HG03571 (cell line): Measurements from ENCODE around the gene PKD1.
"Not testable (repeated sequence)": the region's sequence is repeated elsewhere in the genome, so short reads cannot be mapped to it uniquely, and the experiment has no call there.

Experiments used
- ATAC-seq: cut with Tn5 transposase; IDR thresholded peaks from one replicate; pipeline ENCODE4 v1.9.1; 2021; ENCODE audit not compliant: unreplicated experiment

Gene PKD1

DNA sequence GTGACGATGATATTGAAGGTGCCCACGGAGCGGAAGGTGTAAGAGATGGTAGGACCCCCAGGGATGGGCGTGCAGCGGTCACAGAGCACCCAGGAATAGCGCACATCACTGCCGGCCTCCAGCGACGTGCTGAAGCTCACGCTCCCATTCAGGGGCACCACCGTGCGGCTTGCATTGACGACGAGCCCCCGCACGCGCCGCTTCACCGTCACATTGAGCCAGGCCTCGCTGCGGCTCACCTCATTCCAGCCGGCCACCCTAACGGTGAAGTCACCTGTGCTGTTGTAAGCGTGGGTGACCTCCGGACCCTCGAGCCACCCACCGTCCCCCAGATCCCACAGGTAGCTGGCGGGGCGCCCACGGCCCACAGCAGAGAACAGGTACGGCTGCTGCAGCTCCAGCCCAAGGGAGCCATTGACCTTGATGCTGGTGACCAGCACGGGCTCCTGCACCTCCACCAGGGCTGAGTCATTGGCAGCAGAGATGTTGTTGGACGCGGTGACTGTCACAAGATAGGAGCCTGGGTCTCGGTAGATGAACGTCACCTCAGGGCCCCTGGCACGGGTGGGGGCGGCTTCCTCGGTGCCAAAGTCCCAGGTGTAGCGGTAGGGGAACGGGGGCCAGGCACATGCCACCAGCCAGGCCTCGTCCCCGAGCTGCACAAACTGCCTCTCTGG, 25.2 kb downstream of the PKD1 start:
- ATAC-seq: not testable (repeated sequence)

DNA sequence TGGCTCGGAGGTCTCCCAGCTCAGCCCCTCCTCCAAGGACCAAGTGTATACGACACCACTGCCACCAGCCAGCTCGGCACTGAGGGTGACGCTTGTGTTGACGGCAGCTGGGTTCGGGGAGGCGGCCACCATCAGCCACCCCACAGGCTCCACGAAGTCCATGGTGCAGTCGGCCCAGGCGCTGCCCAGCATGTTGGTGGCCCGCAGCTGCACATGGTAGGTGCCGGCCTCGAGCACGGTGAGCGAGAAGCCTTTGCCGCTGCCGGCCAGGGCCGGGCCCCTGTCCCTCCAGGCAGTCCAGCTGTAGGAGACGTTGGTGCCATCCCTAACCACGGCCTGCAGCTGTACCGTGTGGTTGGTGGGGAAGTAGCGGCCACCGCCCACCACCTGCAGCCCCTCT, 25.8 kb downstream of the PKD1 start:
- not testable (repeated sequence) for ATAC-seq

GRCh38 chr16:2109271-2109580, 26.5 kb downstream of the PKD1 start:
- not testable (repeated sequence) for ATAC-seq

GRCh38 chr16:2108446-2109270, 27.0 kb downstream of the PKD1 start:
- not testable (repeated sequence) for ATAC-seq

DNA sequence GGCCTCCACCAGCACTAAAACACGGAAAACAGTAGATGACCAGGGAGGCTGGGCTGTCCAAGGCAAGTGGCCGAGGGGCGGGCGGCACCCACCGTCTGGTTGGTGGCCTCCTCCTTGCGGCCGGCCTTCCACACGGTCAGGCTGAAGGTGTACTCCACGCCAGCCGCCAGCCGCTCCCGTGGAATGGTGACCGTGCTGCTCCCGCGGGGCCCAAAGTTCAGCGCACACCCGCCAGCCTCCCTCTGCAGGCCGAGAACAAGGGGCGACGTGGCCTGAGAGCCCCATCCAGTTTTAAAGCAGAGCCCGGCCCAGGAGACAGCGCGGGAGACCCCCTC, 27.9 kb downstream of the PKD1 start:
- ATAC-seq: not testable (repeated sequence)

DNA sequence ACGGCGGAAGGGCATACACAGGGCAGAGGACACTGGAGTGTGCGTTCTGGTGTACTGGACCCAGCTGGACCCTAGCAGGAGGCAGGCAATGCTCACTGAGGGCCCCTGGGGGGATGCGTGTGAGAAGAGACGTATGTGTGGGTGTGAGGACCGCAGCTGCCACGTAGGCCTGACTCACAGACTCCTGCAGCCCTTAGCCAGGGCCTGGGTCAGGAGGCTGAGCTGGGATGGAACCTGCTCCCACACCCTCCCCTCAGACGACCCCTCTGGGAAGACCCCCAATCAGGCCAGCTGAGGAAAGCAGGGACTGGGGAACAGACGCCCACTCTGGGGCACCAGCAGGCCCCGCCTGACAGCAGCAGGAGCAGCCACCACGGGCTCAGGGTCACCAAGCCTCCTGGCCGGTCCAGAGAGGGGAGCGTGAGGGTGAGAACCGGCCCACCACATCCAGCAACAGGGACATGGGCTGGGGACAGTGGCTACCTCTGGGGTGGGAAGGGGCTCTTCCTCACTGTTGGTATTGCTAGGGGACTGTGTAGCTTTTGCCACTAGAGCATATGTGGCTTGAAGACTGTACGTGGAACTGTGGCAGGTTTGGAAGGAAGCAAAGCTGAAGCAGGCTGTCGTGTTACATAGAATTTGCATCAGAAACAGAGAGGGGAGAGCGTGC, 28.4 kb downstream of the PKD1 start:
- not testable (repeated sequence) for ATAC-seq

- ATAC-seq: not testable (repeated sequence)
These were observed 29.5 kb downstream of the PKD1 start for GRCh38 chr16:2106211-2106610.

DNA sequence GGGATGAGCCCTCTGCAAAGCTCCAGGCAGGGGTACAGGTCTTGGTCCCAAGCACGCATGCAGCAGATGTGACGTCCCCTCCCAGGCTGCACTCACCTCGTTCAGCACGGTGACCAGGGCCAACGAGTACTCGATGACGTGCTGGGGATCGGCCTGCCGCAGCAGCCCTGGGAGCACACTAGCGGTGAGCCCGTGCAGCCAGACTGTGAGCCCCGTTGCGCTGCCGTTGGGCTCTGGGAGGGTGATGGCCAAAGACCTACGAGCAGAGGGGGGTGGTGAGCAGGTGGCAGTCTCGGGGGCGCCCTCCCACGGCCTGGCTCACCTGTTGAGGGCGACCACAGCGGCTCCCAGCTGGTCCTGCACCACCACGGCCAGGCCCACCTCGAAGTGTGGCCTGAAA, 29.9 kb downstream of the PKD1 start:
- not testable (repeated sequence) for ATAC-seq

GRCh38 chr16:2105291-2105690, 30.4 kb downstream of the PKD1 start:
- not testable (repeated sequence) for ATAC-seq

- not testable (repeated sequence) for ATAC-seq
These were observed 31.2 kb downstream of the PKD1 start for GRCh38 chr16:2104464-2104863.

GRCh38 chr16:2102471-2102870, 33.2 kb downstream of the PKD1 start:
- no peak for ATAC-seq

- ATAC-seq: not testable (repeated sequence)
These were observed 34.1 kb downstream of the PKD1 start for GRCh38 chr16:2101581-2101980.

DNA sequence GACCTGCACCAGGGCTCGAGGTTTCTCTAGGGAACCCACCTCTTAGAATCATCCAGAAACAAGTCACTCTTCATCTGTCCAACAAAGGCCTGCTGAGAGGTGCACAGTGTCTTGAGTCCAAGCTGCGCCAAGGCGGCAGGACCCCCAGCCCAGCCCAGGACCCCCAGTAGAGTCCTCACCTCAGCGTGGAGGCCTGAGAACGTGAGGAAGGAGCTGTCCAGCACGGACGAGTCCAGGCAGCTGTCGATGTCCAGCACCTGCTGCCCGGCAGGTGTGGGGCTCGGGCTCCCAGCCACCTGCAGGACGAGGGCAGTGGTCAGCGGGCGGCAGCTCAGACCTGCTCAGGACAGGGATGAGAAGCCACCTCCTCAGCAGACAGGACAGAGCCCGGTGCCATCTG, 38.0 kb downstream of the PKD1 start:
- ATAC-seq: not testable (repeated sequence)

GRCh38 chr16:2096853-2097595, 38.7 kb downstream of the PKD1 start:
- ATAC-seq: no peak

GRCh38 chr16:2095918-2096582, 39.6 kb downstream of the PKD1 start:
- ATAC-seq: no peak

- ATAC-seq: no peak
These were observed 40.3 kb downstream of the PKD1 start for GRCh38 chr16:2095315-2095853.

GRCh38 chr16:2093793-2094192, 41.9 kb downstream of the PKD1 start:
- ATAC-seq: no peak

- no peak for ATAC-seq
These were observed 42.8 kb downstream of the PKD1 start for GRCh38 chr16:2092866-2093265.

DNA sequence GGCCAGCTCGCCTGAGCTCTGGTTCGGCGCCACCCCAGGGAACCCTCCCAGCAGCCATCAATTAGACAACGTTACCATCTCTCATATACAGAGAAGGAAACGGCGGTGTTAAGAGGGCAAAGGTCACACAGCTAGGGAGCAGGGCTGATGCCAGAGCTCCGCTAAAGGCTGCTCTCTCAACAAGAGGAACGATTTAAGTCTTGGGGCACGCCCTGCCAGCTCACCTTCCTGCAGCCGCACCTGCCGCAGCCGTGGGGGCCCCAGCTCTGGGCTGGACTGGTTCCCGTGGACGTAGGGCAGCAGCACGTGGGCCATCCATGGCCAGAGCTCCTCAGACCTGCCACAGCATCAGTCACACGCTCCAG, 43.5 kb downstream of the PKD1 start:
- no peak for ATAC-seq

- ATAC-seq: no peak
These were observed 44.0 kb downstream of the PKD1 start for GRCh38 chr16:2091547-2092255.
